Naive thymus-derived CD8-positive, alpha-beta T cell (primary cell): ENCODE measurements around the gene ATG7. TPM values are rescaled to one million over a fixed set of nuclear protein-coding genes. Genes with fewer than 3 reads are reported as not detected.
"Not testable (repeated sequence)": the region's sequence is repeated elsewhere in the genome, so short reads cannot be mapped to it uniquely, and the experiment has no call there.

Experiments
- ATAC-seq, 2 donors: fragments of 150-1000 bp; cut with Tn5 transposase in 1 of 2; sonication (Bioruptor Pico), chemical (Tn5 transposase) in 1 of 2; 1 replicate in 1 of 2; 2 replicates in 1 of 2; pipeline ENCODE4 v1.10.0; 2021; ENCODE audit warnings: mild to moderate bottlenecking in 2 of 2, moderate library complexity in 2 of 2
- POLR2A ChIA-PET: fragments of 350-600 bp; sonication (Branson Sonifier 250); formaldehyde crosslinking; loops from one replicate; lab custom pipeline; 2021; ENCODE audit warnings: antibody characterized with exemption; lab: Charles Lee
- DNase-seq, 10 donors: peaks; one replicate each; pipeline versions ENCODE4 v3.0.0 to v3.0.0-alpha.2; 2020 to 2022
- H3K27ac Mint-ChIP-seq, 10 donors: one replicate each; pipeline ENCODE4 v1.8.0; 2020 to 2022; ENCODE audit warnings: mild to moderate bottlenecking in 10 of 10, mixed read lengths in 10 of 10, moderate library complexity in 4 of 10, inconsistent platforms in 1 of 10
- H3K27me3 Mint-ChIP-seq, 5 donors: one replicate each; pipeline ENCODE4 v1.8.0; 2021 to 2022; ENCODE audit warnings: mixed read lengths in 5 of 5
- H3K36me3 Mint-ChIP-seq, 3 donors: one replicate each; pipeline ENCODE4 v1.8.0; 2020 to 2022; ENCODE audit warnings: mixed read lengths in 3 of 3, mild to moderate bottlenecking in 2 of 3, inconsistent platforms in 1 of 3
- H3K4me1 Mint-ChIP-seq, 4 donors: one replicate each; pipeline ENCODE4 v1.8.0; 2021 to 2022; ENCODE audit warnings: mixed read lengths in 4 of 4
- H3K4me3 Mint-ChIP-seq, 10 donors: one replicate each; pipeline ENCODE4 v1.8.0; 2020 to 2022; ENCODE audit warnings: mild to moderate bottlenecking in 10 of 10, mixed read lengths in 10 of 10, moderate library complexity in 6 of 10, inconsistent platforms in 1 of 10
- H3K9me3 Mint-ChIP-seq, 9 donors: one replicate each; pipeline ENCODE4 v1.8.0; 2020 to 2022; ENCODE audit warnings: mixed read lengths in 9 of 9, mild to moderate bottlenecking in 3 of 9, inconsistent platforms in 1 of 9, moderate library complexity in 1 of 9
- polyA plus RNA-seq, 3 donors: library from polyadenylated mRNA; unstranded; fragments of 300-500 nt; fragmentation: Illumina TruSeq; gene quantifications; one replicate each; pipeline ENCODE4 v1.2.3, GENCODE V29; 2021
- total RNA-seq, 8 experiments: library from RNA in 2 of 8; stranded (reverse) in 2 of 8; gene quantifications; one replicate each; pipeline ENCODE4 v1.2.3 and lab custom pipeline; 2021 to 2026

Gene ATG7
- total and polyA plus RNA-seq, 5 experiments from 2014 or later, result 6.0 to 28.7 (median 15.3) TPM

GRCh38 chr3:11430624-11431023, 158.4 kb downstream of the ATG7 start:
- Mint-ChIP-seq H3K27ac (no peak overlapping the region), H3K4me1 (peaks cover 0 to 2% (median 0%) of the 10 kb centered on the region in 4 donors), H3K9me3 (no peaks in the 10 kb centered on the region), H3K4me3 (no peak overlapping the region), H3K27me3 (no peaks in the 10 kb centered on the region), H3K36me3 (peaks cover 14 to 53% (median 31%) of the 10 kb centered on the region in 3 donors)
- ATAC-seq (no peak), DNase-seq (no peak)
- POLR2A ChIA-PET, result no interaction called here

GRCh38 chr3:11431319-11431718, 159.1 kb downstream of the ATG7 start:
- H3K4me1 Mint-ChIP-seq, result peaks cover 0 to 2% (median 0%) of the 10 kb centered on the region in 4 donors
- H3K9me3 Mint-ChIP-seq, result no peaks in the 10 kb centered on the region
- ATAC-seq, result no peak
- H3K4me3 Mint-ChIP-seq, result no peak overlapping the region
- no peaks in the 10 kb centered on the region for H3K27me3 Mint-ChIP-seq
- POLR2A ChIA-PET, result no interaction called here
- peak overlapping the region in 1 of 10 donors; percentile 32 for H3K27ac Mint-ChIP-seq
- no peak for DNase-seq
- peaks cover 13 to 48% (median 30%) of the 10 kb centered on the region in 3 donors for H3K36me3 Mint-ChIP-seq

GRCh38 chr3:11434017-11434526, 161.9 kb downstream of the ATG7 start:
- Mint-ChIP-seq H3K9me3 (no peaks in the 10 kb centered on the region), H3K36me3 (peaks cover 0 to 25% (median 11%) of the 10 kb centered on the region in 3 donors), H3K4me1 (peaks cover 0 to 2% (median 0%) of the 10 kb centered on the region in 4 donors), H3K4me3 (no peak overlapping the region), H3K27me3 (no peaks in the 10 kb centered on the region), H3K27ac (no peak overlapping the region)
- POLR2A ChIA-PET, result no interaction called here
- ATAC-seq (no peak), DNase-seq (no peak)

GRCh38 chr3:11434563-11435096, 162.4 kb downstream of the ATG7 start:
- Mint-ChIP-seq H3K9me3 (no peaks in the 10 kb centered on the region), H3K4me3 (no peak overlapping the region), H3K27ac (no peak overlapping the region), H3K36me3 (peaks cover 0 to 20% (median 14%) of the 10 kb centered on the region in 3 donors), H3K4me1 (peaks cover 0 to 3% (median under 1%) of the 10 kb centered on the region in 4 donors), H3K27me3 (no peaks in the 10 kb centered on the region)
- POLR2A ChIA-PET, result interaction anchor here (0.9 kb wide), 1 partner anchor 32 kb away, joined by 3 read pairs; no protein-coding TSS in a partner anchor
- DNase-seq (no peak), ATAC-seq (no peak)

- H3K36me3 Mint-ChIP-seq, result peaks cover 0 to 16% (median 13%) of the 10 kb centered on the region in 3 donors
- DNase-seq, result no peak
- ATAC-seq, result no peak
- no peaks in the 10 kb centered on the region for H3K9me3 Mint-ChIP-seq
- no peak overlapping the region for H3K27ac Mint-ChIP-seq
- POLR2A ChIA-PET, result interaction anchor here (0.9 kb wide), 1 partner anchor 31 kb away, joined by 3 read pairs; no protein-coding TSS in a partner anchor
- no peak overlapping the region for H3K4me3 Mint-ChIP-seq
- no peaks in the 10 kb centered on the region for H3K27me3 Mint-ChIP-seq
- H3K4me1 Mint-ChIP-seq, result peaks cover 0 to 3% (median under 1%) of the 10 kb centered on the region in 4 donors
These were observed 163.4 kb downstream of the ATG7 start for GRCh38 chr3:11435440-11436165.

GRCh38 chr3:11436775-11437174, 164.6 kb downstream of the ATG7 start:
- Mint-ChIP-seq H3K36me3 (peaks cover 0 to 14% (median 13%) of the 10 kb centered on the region in 3 donors), H3K4me1 (peaks cover 0 to 3% (median under 1%) of the 10 kb centered on the region in 4 donors), H3K27ac (no peak overlapping the region), H3K9me3 (no peaks in the 10 kb centered on the region), H3K27me3 (no peaks in the 10 kb centered on the region), H3K4me3 (no peak overlapping the region)
- POLR2A ChIA-PET, result no interaction called here
- ATAC-seq (no peak), DNase-seq (no peak)

GRCh38 chr3:11437506-11437905, 165.3 kb downstream of the ATG7 start:
- DNase-seq, result no peak
- no peak for ATAC-seq
- Mint-ChIP-seq H3K27me3 (no peaks in the 10 kb centered on the region), H3K9me3 (no peaks in the 10 kb centered on the region), H3K36me3 (peaks cover 0 to 13% (median 10%) of the 10 kb centered on the region in 3 donors), H3K4me1 (peaks cover 0 to 3% (median 0%) of the 10 kb centered on the region in 4 donors), H3K27ac (no peak overlapping the region), H3K4me3 (no peak overlapping the region)
- POLR2A ChIA-PET, result no interaction called here

- POLR2A ChIA-PET, result interaction anchor here (0.6 kb wide), 1 partner anchor 1828 kb away, joined by 4 read pairs; no protein-coding TSS in a partner anchor
- H3K4me1 Mint-ChIP-seq, result peaks cover 0 to 5% (median 2%) of the 10 kb centered on the region in 4 donors
- no peak overlapping the region for H3K4me3 Mint-ChIP-seq
- H3K27ac Mint-ChIP-seq, result peak overlapping the region in 2 of 10 donors; percentile 13 to 17
- peaks cover 0 to 19% (median 12%) of the 10 kb centered on the region in 3 donors for H3K36me3 Mint-ChIP-seq
- no peaks in the 10 kb centered on the region for H3K9me3 Mint-ChIP-seq
- H3K27me3 Mint-ChIP-seq, result no peaks in the 10 kb centered on the region
- DNase-seq (no peak), ATAC-seq (no peak)
These were observed 166.4 kb downstream of the ATG7 start for GRCh38 chr3:11438646-11439045.

- peaks cover 0 to 36% (median 16%) of the 10 kb centered on the region in 3 donors for H3K36me3 Mint-ChIP-seq
- H3K27ac Mint-ChIP-seq, ATAC-seq, H3K9me3 Mint-ChIP-seq, POLR2A ChIA-PET, H3K4me3 Mint-ChIP-seq, H3K27me3 Mint-ChIP-seq, H3K4me1 Mint-ChIP-seq, DNase-seq: not testable (repeated sequence)
These were observed 169.1 kb downstream of the ATG7 start for GRCh38 chr3:11441346-11441745.

GRCh38 chr3:11444404-11444803, 172.2 kb downstream of the ATG7 start:
- no peaks in the 10 kb centered on the region for H3K9me3 Mint-ChIP-seq
- no peak overlapping the region for H3K27ac Mint-ChIP-seq
- ATAC-seq (no peak), DNase-seq (no peak)
- no peaks in the 10 kb centered on the region for H3K27me3 Mint-ChIP-seq
- H3K36me3 Mint-ChIP-seq, result peaks cover 0 to 41% (median 23%) of the 10 kb centered on the region in 3 donors
- H3K4me3 Mint-ChIP-seq, result no peak overlapping the region
- H3K4me1 Mint-ChIP-seq, result peaks cover 0 to 8% (median 2%) of the 10 kb centered on the region in 4 donors
- POLR2A ChIA-PET, result no interaction called here

- H3K27ac Mint-ChIP-seq, H3K4me3 Mint-ChIP-seq, H3K27me3 Mint-ChIP-seq, H3K9me3 Mint-ChIP-seq, H3K4me1 Mint-ChIP-seq, POLR2A ChIA-PET, ATAC-seq, DNase-seq: not testable (repeated sequence)
- peaks cover 0 to 38% (median 23%) of the 10 kb centered on the region in 3 donors for H3K36me3 Mint-ChIP-seq
These were observed 173.0 kb downstream of the ATG7 start for GRCh38 chr3:11445193-11445592.

GRCh38 chr3:11445883-11446282, 173.7 kb downstream of the ATG7 start:
- Mint-ChIP-seq H3K27ac (no peak overlapping the region), H3K36me3 (peaks cover 0 to 38% (median 23%) of the 10 kb centered on the region in 3 donors), H3K4me3 (no peak overlapping the region), H3K4me1 (peaks cover 0 to 6% (median 2%) of the 10 kb centered on the region in 4 donors), H3K9me3 (no peaks in the 10 kb centered on the region), H3K27me3 (no peaks in the 10 kb centered on the region)
- DNase-seq (no peak), ATAC-seq (no peak)
- POLR2A ChIA-PET, result no interaction called here
